IMR-90 (cell line): ENCODE measurements around the gene CFAP45.

Experiments
- CHD1 ChIP-seq: IDR thresholded peaks from 2 replicates; pipeline ENCODE4 v1.6.1; 2012; ENCODE audit warnings: low read depth, low read length, improper control_type of control experiment
- CTCF ChIP-seq: conservative IDR thresholded peaks from 2 replicates; pipeline ENCODE4 v1.5.1; 2012; ENCODE audit warnings: mild to moderate bottlenecking, low read depth, low read length, improper control_type of control experiment

GRCh38 chr1:159937054-159937750 lies 37.2 kb upstream of the CFAP45 start:
- TF ChIP-seq CTCF: no peak
- TF ChIP-seq CHD1: no peak
